ENCODE measurements around the gene RAX.

GRCh38 chr18:59278793-59279192, 5.5 kb upstream of the RAX start:
- TF ChIP-seq CTCF (IDR thresholded peaks at IDR 0.05; ENCODE audit: insufficient read depth, low read length, poor library complexity, severe bottlenecking) (no peak), EZH2phosphoT487 (conservative IDR thresholded peaks at IDR 0.05; ENCODE audit: low read length) (0 out of 2 replicates have a peak, but pooled peaks have one; percentile 36)

Data from SU-DHL-6 (cell line).